Measurements from ENCODE around the gene GRIK3.

The GRIK3 gene

DNA sequence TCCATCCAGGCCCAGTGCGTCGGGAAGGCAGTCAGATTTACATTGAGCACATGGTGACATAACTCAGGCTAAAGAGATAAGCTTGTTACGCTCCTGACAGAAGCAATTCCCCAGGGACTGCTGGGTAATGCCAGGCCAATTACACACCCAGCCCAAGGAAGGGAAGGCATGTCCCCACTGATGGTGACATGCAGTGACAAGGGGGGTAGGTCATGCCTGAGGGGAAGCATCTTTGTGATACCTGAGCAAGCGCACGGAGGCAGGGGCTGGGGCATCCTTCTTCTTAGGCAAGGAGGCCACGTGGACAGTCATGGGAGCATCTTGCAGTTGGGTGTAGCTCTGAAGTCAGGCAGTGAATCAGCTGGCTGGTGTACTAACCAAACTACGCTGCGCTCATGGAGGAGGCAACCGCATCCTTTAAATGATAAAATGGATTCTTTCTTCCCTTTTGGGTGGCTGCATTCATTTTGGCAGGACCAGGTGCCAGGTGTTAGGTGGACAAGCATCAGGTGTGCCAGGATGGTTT is 39.6 kb upstream of the GRIK3 start:
- TF ChIP-seq TEAD4 (IDR thresholded peaks at IDR 0.05), result no peak
- TF ChIP-seq REST (IDR thresholded peaks at IDR 0.05; ENCODE audit: low read depth), result no peak
- TF ChIP-seq NFIC (IDR thresholded peaks at IDR 0.05), result no peak
- no peak for TF ChIP-seq TAF1 (IDR thresholded peaks at IDR 0.05; ENCODE audit: low read depth)
- no peak for TF ChIP-seq MAX (IDR thresholded peaks at IDR 0.05)
- no peak for TF ChIP-seq CEBPB (IDR thresholded peaks at IDR 0.05)
- no peak for TF ChIP-seq CREB1 (IDR thresholded peaks at IDR 0.05; ENCODE audit: low read depth)
- no peak for TF ChIP-seq EGR1 (IDR thresholded peaks at IDR 0.05)

DNA sequence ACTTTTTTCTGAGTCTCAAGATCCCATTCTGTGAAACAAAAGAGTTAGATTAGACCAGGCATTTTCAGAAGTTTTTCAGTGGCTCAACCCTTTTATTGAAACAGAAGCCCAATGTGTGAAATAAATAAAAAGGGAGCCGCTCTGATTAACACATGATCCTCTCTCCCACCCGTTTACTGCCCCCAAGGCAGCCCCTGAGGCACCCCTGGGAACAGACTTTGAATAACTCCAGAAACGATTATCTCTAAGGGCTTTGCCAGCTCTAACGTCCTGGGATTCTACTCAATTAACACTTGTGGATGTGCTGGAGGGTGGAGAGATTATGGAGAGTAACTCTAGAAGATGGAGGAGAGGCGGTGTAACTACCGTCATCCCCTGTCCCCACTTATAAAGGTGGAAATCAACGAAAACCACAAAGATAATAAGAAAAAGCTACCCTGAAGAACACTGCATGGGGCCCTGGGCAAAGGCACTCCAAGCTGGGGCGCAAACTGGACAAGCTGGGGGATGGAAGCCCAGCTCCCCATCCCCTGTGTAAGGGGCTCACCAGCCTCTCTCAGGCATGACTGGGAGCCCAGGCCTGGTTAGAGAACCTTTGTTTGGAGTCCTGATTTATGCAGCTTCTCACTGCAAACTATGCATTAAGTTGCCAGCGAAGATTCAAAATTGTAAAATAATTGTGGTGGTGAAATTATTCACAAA is 39.0 kb upstream of the GRIK3 start:
- no peak for TF ChIP-seq FOXM1 (IDR thresholded peaks at IDR 0.05; ENCODE audit: borderline replicate concordance, low read depth)
- TF ChIP-seq NFIC (IDR thresholded peaks at IDR 0.05), result no peak
- TF ChIP-seq RAD21 (IDR thresholded peaks at IDR 0.05; ENCODE audit: low read depth), result no peak
- TF ChIP-seq REST (IDR thresholded peaks at IDR 0.05; ENCODE audit: low read depth), result no peak
- TF ChIP-seq EGR1 (IDR thresholded peaks at IDR 0.05), result no peak
- TF ChIP-seq YY1 (IDR thresholded peaks at IDR 0.05; ENCODE audit: low read depth), result no peak
- TF ChIP-seq TEAD4 (IDR thresholded peaks at IDR 0.05), result no peak
- no peak for TF ChIP-seq CEBPB (IDR thresholded peaks at IDR 0.05)
- TF ChIP-seq MAX (IDR thresholded peaks at IDR 0.05), result no peak
- TF ChIP-seq TCF12 (IDR thresholded peaks at IDR 0.05; ENCODE audit: low read depth), result no peak
- no peak for TF ChIP-seq EP300 (IDR thresholded peaks at IDR 0.05; ENCODE audit: borderline replicate concordance)
- no peak for TF ChIP-seq TAF1 (IDR thresholded peaks at IDR 0.05; ENCODE audit: low read depth)

GRCh38 chr1:37071829-37072228 is 37.5 kb upstream of the GRIK3 start:
- TF ChIP-seq CEBPB (IDR thresholded peaks at IDR 0.05) (no peak), TEAD4 (IDR thresholded peaks at IDR 0.05) (no peak), NFIC (IDR thresholded peaks at IDR 0.05) (no peak), ZBTB7A (IDR thresholded peaks at IDR 0.05; ENCODE audit: low read depth) (no peak), CREB1 (IDR thresholded peaks at IDR 0.05; ENCODE audit: low read depth) (no peak), FOXM1 (IDR thresholded peaks at IDR 0.05; ENCODE audit: borderline replicate concordance, low read depth) (no peak), YY1 (IDR thresholded peaks at IDR 0.05; ENCODE audit: low read depth) (no peak), USF1 (IDR thresholded peaks at IDR 0.05) (no peak), REST (IDR thresholded peaks at IDR 0.05; ENCODE audit: low read depth) (no peak), TCF12 (IDR thresholded peaks at IDR 0.05; ENCODE audit: low read depth) (no peak), MAX (IDR thresholded peaks at IDR 0.05) (no peak), EP300 (IDR thresholded peaks at IDR 0.05; ENCODE audit: borderline replicate concordance) (no peak), EGR1 (IDR thresholded peaks at IDR 0.05) (no peak), RAD21 (IDR thresholded peaks at IDR 0.05; ENCODE audit: low read depth) (no peak)

GRCh38 chr1:37070126-37070525 is 35.8 kb upstream of the GRIK3 start:
- TF ChIP-seq FOXM1 (IDR thresholded peaks at IDR 0.05; ENCODE audit: borderline replicate concordance, low read depth) (no peak), CEBPB (IDR thresholded peaks at IDR 0.05) (no peak), CREB1 (IDR thresholded peaks at IDR 0.05; ENCODE audit: low read depth) (no peak), ZBTB7A (IDR thresholded peaks at IDR 0.05; ENCODE audit: low read depth) (no peak), YY1 (IDR thresholded peaks at IDR 0.05; ENCODE audit: low read depth) (no peak), USF1 (IDR thresholded peaks at IDR 0.05) (no peak), REST (IDR thresholded peaks at IDR 0.05; ENCODE audit: low read depth) (no peak), MAX (IDR thresholded peaks at IDR 0.05) (no peak), TAF1 (IDR thresholded peaks at IDR 0.05; ENCODE audit: low read depth) (no peak), EP300 (IDR thresholded peaks at IDR 0.05; ENCODE audit: borderline replicate concordance) (no peak), EGR1 (IDR thresholded peaks at IDR 0.05) (no peak), NFIC (IDR thresholded peaks at IDR 0.05) (no peak), TEAD4 (IDR thresholded peaks at IDR 0.05) (no peak), TCF12 (IDR thresholded peaks at IDR 0.05; ENCODE audit: low read depth) (no peak), RAD21 (IDR thresholded peaks at IDR 0.05; ENCODE audit: low read depth) (no peak)
